NCI-H748 treated with DMSO at 0.1 percent for 48 hours (cell line): ENCODE data around the gene NPVF.

Experiments used
- DNase-seq: peaks from one replicate; lab custom pipeline; 2025; lab: John Stamatoyannopoulos, UW

The NPVF gene

DNA sequence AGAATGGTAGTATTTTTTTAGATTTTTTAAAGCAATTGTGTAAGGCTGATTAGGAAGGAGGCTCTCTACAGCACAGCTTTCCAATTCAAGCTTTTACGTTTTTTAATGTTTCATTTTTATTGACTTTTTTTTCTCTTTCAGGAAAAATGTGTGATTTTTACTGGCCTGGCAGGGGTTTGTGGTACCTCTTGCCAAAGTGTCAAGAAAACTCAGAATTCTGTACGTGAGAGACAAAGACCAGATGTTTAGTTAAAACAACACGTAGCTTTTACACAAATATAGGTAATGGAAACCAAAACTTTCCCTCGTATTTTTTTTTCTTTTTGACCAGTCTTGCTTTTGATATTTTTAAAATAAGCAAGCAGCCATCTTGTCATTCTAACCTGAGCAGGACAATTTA, 6.0 kb upstream of the NPVF start:
- no peak for DNase-seq

DNA sequence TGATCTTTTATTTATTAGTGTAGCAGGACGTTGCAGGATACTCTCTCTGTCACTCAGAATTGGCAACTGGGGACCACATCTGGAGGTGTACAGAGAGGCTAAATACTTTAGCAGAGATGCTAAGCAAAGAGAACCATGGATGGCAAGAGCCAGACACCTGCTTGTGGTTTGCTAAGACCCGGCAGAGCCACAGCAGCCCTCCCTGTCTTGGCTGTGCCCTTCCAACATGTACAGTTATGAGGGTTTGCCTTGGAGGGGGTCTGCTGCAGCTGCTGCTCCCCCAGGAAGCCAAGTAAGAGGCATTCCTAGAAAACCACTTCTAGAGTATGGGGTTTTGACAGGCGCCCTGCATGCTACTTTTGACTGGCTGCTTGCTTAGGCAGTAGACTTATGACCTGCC, 5.1 kb downstream of the NPVF start:
- no peak for DNase-seq

GRCh38 chr7:25222666-25223065, 5.6 kb downstream of the NPVF start:
- no peak for DNase-seq

DNA sequence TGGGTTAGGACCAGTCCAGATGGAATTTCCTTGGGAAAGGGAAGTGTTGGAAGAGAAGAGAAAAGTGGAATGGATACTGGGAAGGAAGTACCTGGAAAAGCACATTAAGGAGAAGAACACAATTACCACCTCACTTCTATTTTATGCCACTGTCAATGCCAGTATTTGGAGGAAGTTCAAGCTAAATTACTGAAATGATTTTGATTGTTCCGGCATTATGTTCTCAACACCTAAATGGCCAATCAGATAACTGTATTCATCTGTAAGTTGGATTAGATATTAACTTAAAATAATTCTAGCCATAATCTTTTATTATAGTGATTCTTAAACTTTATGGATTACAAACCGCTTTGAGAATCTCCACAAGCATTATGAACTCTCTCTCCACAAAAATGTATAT, 7.3 kb downstream of the NPVF start:
- no peak for DNase-seq

DNA sequence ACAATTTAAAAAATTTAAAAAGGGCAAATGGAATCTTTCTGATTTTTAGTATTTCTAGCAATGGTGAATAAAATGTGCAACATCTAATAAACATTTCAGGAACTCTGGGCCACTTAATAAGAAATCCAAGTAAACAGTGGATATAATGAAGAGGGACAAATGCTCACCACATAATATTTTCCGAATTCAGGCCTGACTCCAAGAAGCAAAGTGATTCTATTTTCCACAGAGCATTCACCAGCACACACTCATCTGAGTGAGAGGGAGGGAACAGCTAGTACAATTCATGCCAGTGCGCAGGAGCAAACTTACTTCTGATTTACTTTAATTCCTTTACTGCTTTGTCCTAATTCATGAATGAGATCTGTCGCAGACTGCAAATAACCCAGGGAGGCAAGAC, 10.1 kb downstream of the NPVF start:
- no peak for DNase-seq

DNA sequence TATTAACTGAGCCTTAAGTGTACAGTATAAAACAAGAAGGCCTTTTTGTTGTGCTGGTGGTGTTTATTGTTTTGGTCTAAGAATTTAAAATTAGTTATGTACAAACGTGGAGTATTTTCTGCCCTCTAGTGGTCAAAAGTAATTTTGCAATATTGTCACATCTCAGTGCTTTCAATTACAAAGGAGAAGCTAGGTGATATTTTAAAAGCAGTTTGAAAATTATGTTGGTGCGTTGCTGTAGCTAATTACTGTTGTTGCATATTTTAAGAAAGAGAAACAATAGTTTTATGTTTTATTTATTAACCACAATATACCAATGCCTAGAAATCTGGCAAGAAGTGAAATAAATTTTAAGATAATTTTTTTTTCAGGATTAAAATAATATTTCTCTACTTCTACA, 11.4 kb downstream of the NPVF start:
- DNase-seq = peak; percentile 33

GRCh38 chr7:25215694-25216335, 12.5 kb downstream of the NPVF start:
- DNase-seq = no peak

DNA sequence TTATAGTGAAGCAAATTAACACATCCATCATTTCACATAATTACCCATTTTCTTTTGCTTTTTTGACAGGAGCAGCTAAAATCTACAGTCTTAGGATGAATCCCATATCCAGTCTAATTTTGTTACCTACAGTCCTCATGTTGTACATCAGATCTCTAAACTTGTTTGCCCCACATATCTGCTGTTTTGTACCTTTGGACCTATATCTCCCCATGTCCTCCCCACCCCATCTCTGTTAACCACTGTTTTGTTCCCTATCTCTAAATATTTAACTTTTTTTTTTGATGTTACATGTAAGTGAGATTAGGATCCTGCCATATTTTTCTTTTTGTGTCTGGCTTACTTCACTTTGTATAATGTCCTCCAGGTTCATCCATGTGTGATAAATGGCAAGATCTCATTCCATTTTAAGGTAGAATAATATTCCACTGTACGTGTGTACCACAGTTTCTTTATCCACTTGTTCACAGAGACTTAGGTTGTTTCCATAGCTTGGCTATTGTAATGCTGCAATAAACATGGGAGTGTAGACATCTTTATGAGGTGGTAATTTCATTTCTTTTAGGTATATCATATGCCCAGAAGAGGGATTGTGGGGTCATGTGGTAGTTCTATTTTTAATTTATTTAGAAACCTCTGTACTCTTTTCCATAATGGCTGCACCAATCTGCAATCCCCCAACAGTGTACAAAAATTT, 19.6 kb downstream of the NPVF start:
- DNase-seq = no peak

DNA sequence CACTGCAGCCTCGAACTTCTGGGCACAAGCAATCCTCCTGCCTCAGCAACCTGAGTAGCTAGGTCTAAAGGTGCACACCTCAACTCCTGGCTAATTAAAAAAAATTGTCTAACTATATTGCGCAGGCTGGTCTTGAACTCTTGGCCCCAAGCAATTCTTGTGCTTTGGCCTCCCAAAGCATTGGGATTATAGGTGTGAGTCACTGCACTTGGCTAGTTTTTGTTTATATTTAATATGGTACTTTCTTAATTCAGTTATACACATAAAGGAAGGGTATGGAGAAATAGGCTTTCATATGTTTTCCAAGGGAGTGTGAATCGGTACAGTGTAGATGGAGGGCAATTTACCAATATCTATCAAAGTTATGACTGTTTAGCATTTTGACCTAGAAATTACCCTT, 20.4 kb downstream of the NPVF start:
- DNase-seq = no peak

GRCh38 chr7:25206765-25207164, 21.5 kb downstream of the NPVF start:
- DNase-seq = no peak

DNA sequence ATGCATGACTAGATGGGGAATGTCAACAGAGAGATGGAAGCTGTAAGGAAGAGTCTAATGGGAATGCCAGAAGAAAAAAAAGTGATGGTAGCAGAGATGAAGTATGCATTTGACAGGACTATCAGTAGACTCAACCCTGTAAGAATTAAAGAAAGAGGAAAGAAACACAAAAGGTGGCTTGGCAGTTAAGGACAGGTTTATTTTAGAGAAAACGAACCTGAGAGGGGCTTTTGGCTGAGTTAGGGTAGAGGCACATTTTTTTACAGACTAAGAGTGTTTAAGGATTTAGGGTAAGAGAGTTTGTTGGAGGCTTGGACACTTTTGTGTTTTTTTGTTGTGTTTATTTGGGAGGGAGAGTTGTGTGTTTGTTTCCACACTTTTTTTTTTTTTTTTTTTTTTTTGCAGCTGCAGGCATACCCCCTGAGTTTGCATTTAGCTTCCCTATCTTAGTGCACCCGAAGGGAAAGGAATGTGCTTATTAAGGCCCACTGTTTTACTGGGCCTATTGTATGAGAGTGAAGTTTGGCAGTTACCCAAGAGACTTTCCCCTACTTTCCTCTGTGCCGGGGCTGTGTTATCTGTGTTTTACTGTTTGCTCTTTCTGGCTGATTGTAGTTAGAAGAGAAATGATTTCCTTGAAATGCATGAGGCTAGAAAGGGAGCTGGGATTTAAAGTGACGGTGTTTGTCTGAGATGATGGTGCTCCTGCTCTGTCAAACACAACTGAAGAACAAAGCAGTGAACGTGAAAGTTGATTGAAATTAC, 32.0 kb downstream of the NPVF start:
- no peak for DNase-seq

GRCh38 chr7:25194036-25194435, 34.2 kb downstream of the NPVF start:
- no peak for DNase-seq

DNA sequence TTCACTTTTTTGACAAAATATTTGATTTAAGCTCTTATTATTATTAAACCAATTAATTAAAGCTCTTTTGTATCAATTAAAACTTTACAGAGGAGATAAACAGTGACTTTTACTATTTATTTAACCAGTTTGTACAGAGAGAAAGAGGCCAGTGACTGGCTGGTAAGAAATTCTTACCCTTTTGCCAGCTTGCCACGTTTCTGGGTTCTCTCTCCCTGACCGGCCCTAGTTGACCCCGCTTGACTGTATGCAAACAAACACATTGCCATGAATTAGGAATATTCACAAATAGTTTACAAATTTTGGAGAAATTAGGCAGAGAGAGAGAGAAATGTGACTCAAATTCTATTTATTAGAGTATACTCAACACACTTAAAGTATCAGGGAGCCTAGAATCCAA, 36.2 kb downstream of the NPVF start:
- no peak for DNase-seq

- no peak for DNase-seq
Measured at GRCh38 chr7:25189197-25189596, 39.1 kb downstream of the NPVF start.

DNA sequence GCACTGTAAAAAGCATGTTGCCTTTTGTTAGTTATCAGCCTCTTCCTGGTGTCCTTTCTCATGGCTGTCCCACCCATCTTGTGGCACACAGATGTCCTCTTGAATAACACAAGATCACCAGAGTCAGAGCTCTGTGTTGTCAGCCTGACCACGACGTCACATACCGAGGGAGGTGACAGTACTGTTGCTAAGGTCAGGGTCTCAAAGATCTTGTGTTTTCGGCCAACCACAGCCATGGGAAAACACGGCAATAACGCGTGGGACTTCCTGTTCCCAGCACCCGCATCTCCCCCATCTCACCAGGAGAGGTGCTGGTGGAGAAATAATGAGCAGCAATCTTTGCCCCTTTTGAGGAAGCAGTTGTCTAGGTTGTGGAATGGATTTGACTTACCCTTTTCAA, 40.4 kb downstream of the NPVF start:
- no peak for DNase-seq

DNA sequence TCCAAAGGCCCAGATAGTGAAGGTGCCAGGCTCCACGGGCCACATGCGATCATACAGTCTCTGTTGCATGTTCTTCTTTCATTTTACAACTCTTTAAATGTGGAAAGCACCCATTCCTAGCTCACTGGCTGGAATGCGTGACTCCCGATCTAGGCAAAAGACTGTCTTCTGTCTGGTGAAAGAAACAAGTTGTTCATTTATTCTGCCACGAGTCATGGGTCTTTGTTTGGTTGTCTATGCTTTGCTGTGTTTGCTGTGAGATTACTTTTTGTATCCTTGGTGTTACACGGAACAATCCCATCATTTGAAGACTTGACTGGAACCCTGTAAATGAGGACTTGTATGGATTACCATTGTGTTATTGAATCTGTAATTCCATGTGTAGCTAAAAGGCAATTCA, 41.9 kb downstream of the NPVF start:
- DNase-seq = no peak

DNA sequence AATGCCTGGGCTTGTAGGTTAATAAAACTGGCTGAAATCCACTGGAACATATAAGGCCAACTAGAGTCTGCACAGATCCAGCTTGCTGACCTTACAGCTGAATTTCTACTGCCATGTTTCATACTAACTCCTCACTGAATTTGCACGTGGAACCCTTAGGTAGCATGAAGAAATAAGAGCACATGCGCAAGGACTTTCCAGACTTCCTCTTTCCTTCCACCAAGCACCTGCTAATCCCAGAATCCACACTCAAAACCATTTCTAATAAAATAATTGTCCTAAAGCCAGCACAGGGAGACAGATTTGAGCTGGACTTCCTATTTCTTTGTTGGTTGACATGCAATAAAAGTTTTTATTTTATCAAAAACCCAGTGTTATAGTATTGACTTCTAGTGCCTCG, 46.8 kb downstream of the NPVF start:
- DNase-seq = no peak

GRCh38 chr7:25180946-25181345, 47.3 kb downstream of the NPVF start:
- DNase-seq = no peak

DNA sequence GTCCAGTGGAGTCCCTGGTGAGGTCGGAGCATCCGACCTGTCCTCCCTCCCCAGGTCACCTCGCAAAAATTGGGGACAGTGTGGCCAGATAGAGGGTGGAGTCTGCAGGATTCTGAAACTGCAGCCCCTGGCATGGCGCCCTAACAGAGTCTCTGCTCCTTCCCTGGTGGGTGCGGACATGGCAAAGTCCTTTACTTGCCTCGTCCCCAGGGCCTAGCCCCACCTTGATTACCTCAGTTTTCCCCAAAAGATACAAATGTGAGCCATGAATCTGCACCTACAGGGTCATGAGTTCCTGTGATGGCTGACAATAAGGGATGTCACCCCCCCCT, 47.7 kb downstream of the NPVF start:
- DNase-seq = no peak

- DNase-seq = peak; percentile 81
Measured at GRCh38 chr7:25179771-25180591, 48.3 kb downstream of the NPVF start.

DNA sequence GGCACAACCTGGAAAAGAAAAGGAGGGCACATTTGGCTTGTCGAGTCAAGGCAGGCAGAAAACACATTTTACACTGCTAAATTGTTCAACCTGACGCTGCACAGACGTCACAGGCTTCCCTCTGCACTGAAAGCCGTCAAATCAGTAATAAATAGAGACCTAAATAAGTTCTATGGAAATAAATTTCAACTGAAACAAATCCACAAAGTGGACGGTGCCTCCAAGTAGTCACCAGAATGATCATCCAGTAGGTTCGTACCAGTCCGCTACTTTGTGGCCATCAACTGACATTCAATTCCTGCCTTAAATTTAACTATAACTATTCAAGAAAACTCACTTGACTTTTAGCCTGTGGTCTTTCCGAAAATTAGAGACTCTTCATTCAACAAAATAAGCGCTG, 49.0 kb downstream of the NPVF start:
- DNase-seq = no peak
